CD14-positive monocyte (primary cell): ENCODE measurements around the gene MED20. TPM values are rescaled to one million over a fixed set of nuclear protein-coding genes. Genes with fewer than 3 reads are reported as not detected.

Source experiments
- DNase-seq, 3 donors: peaks; one replicate each; pipeline ENCODE4 v3.0.0-alpha.2; 2011 to 2022
- H2AFZ ChIP-seq: 2 replicates; pipeline ENCODE4 v1.6.0; 2012; ENCODE audit warnings: mild to moderate bottlenecking, low read depth, low read length, inconsistent platforms; ENCODE audit not compliant: insufficient read depth, poor library complexity, severe bottlenecking
- H3K27ac ChIP-seq, 2 donors: 1 replicate in 1 of 2; 2 replicates in 1 of 2; pipeline ENCODE4 v1.5.1; 2012 to 2013; ENCODE audit warnings: low read length in 2 of 2, control low read depth in 1 of 2, inconsistent platforms in 1 of 2, low read depth in 1 of 2, mild to moderate bottlenecking in 1 of 2
- H3K27me3 ChIP-seq, 2 donors: one replicate each; pipeline versions ENCODE4 v1.6.0 to v1.6.1; 2011 to 2013; ENCODE audit warnings: low read length in 2 of 2; ENCODE audit not compliant: control insufficient read depth in 2 of 2, insufficient read depth in 2 of 2
- H3K36me3 ChIP-seq, 2 donors: replicated peaks in 1 of 2; 1 replicate in 1 of 2; 2 replicates in 1 of 2; pipeline versions ENCODE4 v1.5.1 to v1.6.1; 2012 to 2013; ENCODE audit warnings: low read length in 2 of 2, control low read depth in 1 of 2, inconsistent platforms in 1 of 2, mild to moderate bottlenecking in 1 of 2; ENCODE audit not compliant: insufficient read depth in 2 of 2, control insufficient read depth in 1 of 2
- H3K4me1 ChIP-seq, 2 donors: 1 replicate in 1 of 2; 2 replicates in 1 of 2; pipeline versions ENCODE4 v1.5.1 to v1.6.1; 2012 to 2013; ENCODE audit warnings: low read length in 2 of 2, control low read depth in 1 of 2, inconsistent platforms in 1 of 2, mild to moderate bottlenecking in 1 of 2, moderate library complexity in 1 of 2; ENCODE audit not compliant: insufficient read depth in 2 of 2, control insufficient read depth in 1 of 2
- H3K4me2 ChIP-seq: replicated peaks from 2 replicates; pipeline ENCODE3; 2012; ENCODE audit warnings: low read length, moderate library complexity, mild to moderate bottlenecking; ENCODE audit not compliant: poor library complexity, severe bottlenecking; ENCODE audit errors: extremely low read depth
- H3K4me3 ChIP-seq, 3 experiments: fragments of 200-600 bp in 1 of 3; sonication (generic) in 1 of 3; replicated peaks in 1 of 3; 1 replicate in 2 of 3; 2 replicates in 1 of 3; pipeline ENCODE4 v1.5.1; 2011 to 2013; ENCODE audit warnings: low read length in 3 of 3, mild to moderate bottlenecking in 3 of 3, control low read depth in 2 of 3, low read depth in 2 of 3, inconsistent platforms in 1 of 3, moderate library complexity in 1 of 3
- H3K79me2 ChIP-seq: 2 replicates; pipeline ENCODE4 v1.6.0; 2012; ENCODE audit warnings: mild to moderate bottlenecking, control low read depth, inconsistent platforms, low read length, moderate library complexity; ENCODE audit not compliant: insufficient read depth
- H3K9ac ChIP-seq: 2 replicates; pipeline ENCODE4 v1.6.0; 2017; ENCODE audit warnings: low read length, mild to moderate bottlenecking; ENCODE audit not compliant: insufficient read depth, poor library complexity, severe bottlenecking
- H3K9me3 ChIP-seq, 2 donors: replicated peaks in 1 of 2; 1 replicate in 1 of 2; 2 replicates in 1 of 2; pipeline versions ENCODE4 v1.5.1 to v1.6.1; 2012 to 2013; ENCODE audit warnings: low read length in 2 of 2, control low read depth in 1 of 2; ENCODE audit not compliant: control insufficient read depth in 1 of 2, insufficient read depth in 1 of 2
- H4K20me1 ChIP-seq: 2 replicates; pipeline ENCODE4 v1.6.0; 2012; ENCODE audit warnings: mild to moderate bottlenecking, low read length, control low read depth, moderate library complexity; ENCODE audit not compliant: insufficient read depth
- H3K27ac Mint-ChIP-seq, 7 donors: one replicate each; pipeline ENCODE4 v1.8.0; 2020; ENCODE audit warnings: mild to moderate bottlenecking in 7 of 7, mixed read lengths in 7 of 7, moderate library complexity in 6 of 7, inconsistent platforms in 2 of 7
- H3K27me3 Mint-ChIP-seq, 3 donors: one replicate each; pipeline ENCODE4 v1.8.0; 2021 to 2022; ENCODE audit warnings: low read depth in 3 of 3, mild to moderate bottlenecking in 3 of 3, mixed read lengths in 3 of 3, moderate library complexity in 3 of 3, inconsistent platforms in 1 of 3
- H3K36me3 Mint-ChIP-seq, 2 donors: one replicate each; pipeline ENCODE4 v1.8.0; 2020; ENCODE audit warnings: mixed read lengths in 2 of 2, inconsistent platforms in 1 of 2, mild to moderate bottlenecking in 1 of 2
- H3K4me1 Mint-ChIP-seq: one replicate; pipeline ENCODE4 v1.8.0; 2020; ENCODE audit warnings: mild to moderate bottlenecking, mixed read lengths
- H3K4me3 Mint-ChIP-seq, 2 donors: one replicate each; pipeline ENCODE4 v1.8.0; 2020; ENCODE audit warnings: mild to moderate bottlenecking in 2 of 2, mixed read lengths in 2 of 2, moderate library complexity in 1 of 2
- H3K9me3 Mint-ChIP-seq, 7 donors: one replicate each; pipeline ENCODE4 v1.8.0; 2020 to 2022; ENCODE audit warnings: mixed read lengths in 7 of 7, mild to moderate bottlenecking in 6 of 7, moderate library complexity in 6 of 7, inconsistent platforms in 2 of 7
- CTCF ChIP-seq: fragments of 200-600 bp; IDR thresholded peaks from one replicate; pipeline ENCODE4 v1.8.0; 2022; ENCODE audit warnings: antibody characterized with exemption, mild to moderate bottlenecking
- WGBS: methylation state at CpG from one replicate; pipeline ENCODE4 v1.1.5; 2013; ENCODE audit warnings: missing lambda C conversion rate; ENCODE audit not compliant: insufficient coverage; 5-methylcytosine and 5-hydroxymethylcytosine counted together
- intact Hi-C, 2 donors: fragments of 100-400 bp; cut with micrococcal nuclease; formaldehyde crosslinking; loops; one replicate each; pipeline versions ENCODE4 v1.15.0 to v1.15.1; 2023
- polyA plus RNA-seq, 3 donors: library from polyadenylated mRNA; depleted of rRNA in 1 of 3; unstranded in 2 of 3; stranded (reverse) in 1 of 3; fragments of 300-500 nt in 2 of 3; fragments of >200 nt in 1 of 3; fragmentation: Illumina TruSeq in 2 of 3; gene quantifications; 1 replicate in 2 of 3; 2 replicates in 1 of 3; pipeline ENCODE4 v1.2.3, GENCODE V29; 2012 to 2021

The MED20 gene
- polyA plus RNA-seq, 3 donors = 6.3 to 16.2 (median 13.6) TPM

- intact Hi-C loops = loop anchor here in 1 of 2 donors (5.0 kb wide), 1 partner anchor 60 kb away; no protein-coding TSS in a partner anchor
- Histone ChIP-seq H3K4me3 (no peak overlapping the region), H3K4me2 (peak overlapping the region; percentile 1), H3K9ac (no peak overlapping the region), H2AFZ (no peak overlapping the region), H3K79me2 (no peaks in the 10 kb centered on the region), H3K4me1 (peaks cover 33 to 38% of the 10 kb centered on the region in 2 donors), H3K27ac (peak overlapping the region in 1 of 2 donors; percentile 64), H3K9me3 (no peaks in the 10 kb centered on the region), H3K36me3 (no peaks in the 10 kb centered on the region), H4K20me1 (no peaks in the 10 kb centered on the region), H3K27me3 (no peaks in the 10 kb centered on the region)
- peaks cover 37% of the 10 kb centered on the region for H3K4me1 Mint-ChIP-seq
- DNase-seq = peak; percentile 23 to 68 (median 56)
- H3K4me3 Mint-ChIP-seq = no peak overlapping the region
- H3K27ac Mint-ChIP-seq = peak overlapping the region in 6 of 7 donors; percentile 42 to 78 (median 62)
- H3K27me3 Mint-ChIP-seq = peaks cover 0 to 4% (median 2%) of the 10 kb centered on the region in 3 donors
- 88% methylated on average over 5 of the region's 7 CpGs for WGBS
- H3K9me3 Mint-ChIP-seq = no peaks in the 10 kb centered on the region
- TF ChIP-seq CTCF = no peak
- H3K36me3 Mint-ChIP-seq = no peaks in the 10 kb centered on the region
These were observed 46.7 kb upstream of the MED20 start for GRCh38 chr6:41967312-41968287.

- no peaks in the 10 kb centered on the region for H3K36me3 ChIP-seq
- H3K36me3 Mint-ChIP-seq = no peaks in the 10 kb centered on the region
- no peak overlapping the region for H2AFZ ChIP-seq
- DNase-seq = peak in 2 of 3 donors; percentile 34 to 59
- peak overlapping the region in 1 of 2 donors; percentile 64 for H3K27ac ChIP-seq
- H3K9me3 ChIP-seq = no peaks in the 10 kb centered on the region
- peaks cover 33 to 40% of the 10 kb centered on the region in 2 donors for H3K4me1 ChIP-seq
- H3K4me3 ChIP-seq = no peak overlapping the region
- peak overlapping the region; percentile 1 for H3K4me2 ChIP-seq
- no peaks in the 10 kb centered on the region for H3K9me3 Mint-ChIP-seq
- intact Hi-C loops = loop anchor here in 1 of 2 donors (5.0 kb wide), 1 partner anchor 60 kb away; no protein-coding TSS in a partner anchor
- H4K20me1 ChIP-seq = peaks cover under 1% of the 10 kb centered on the region
- no peak overlapping the region for H3K4me3 Mint-ChIP-seq
- no peaks in the 10 kb centered on the region for H3K27me3 ChIP-seq
- H3K27ac Mint-ChIP-seq = peak overlapping the region in 4 of 7 donors; percentile 9 to 78 (median 54)
- TF ChIP-seq CTCF = no peak
- WGBS = no CpG with 5 or more reads among the region's 4 CpGs
- H3K79me2 ChIP-seq = no peaks in the 10 kb centered on the region
- H3K4me1 Mint-ChIP-seq = peaks cover 39% of the 10 kb centered on the region
- no peak overlapping the region for H3K9ac ChIP-seq
- H3K27me3 Mint-ChIP-seq = peaks cover 0 to 3% (median 2%) of the 10 kb centered on the region in 3 donors
These were observed 46.0 kb upstream of the MED20 start for GRCh38 chr6:41966961-41967311.
